Activated T-helper 17 cell treated with anti-CD3 and anti-CD28 coated beads, Interleukin-2, amount 50 U/mL, for 72 hours (primary cell): Measurements from ENCODE around the gene ERBB4. TPM values are rescaled to one million over a fixed set of nuclear protein-coding genes. Genes with fewer than 3 reads are reported as not detected.

Experiments used
- ATAC-seq: fragments of 150-1000 bp; cut with Tn5 transposase; replicated peaks from 2 replicates; pipeline ENCODE4 v1.10.0; 2021; ENCODE audit warnings: mild to moderate bottlenecking, moderate library complexity
- H3K27ac Mint-ChIP-seq: one replicate; pipeline ENCODE4 v1.8.0; 2022; ENCODE audit warnings: mixed read lengths
- H3K27me3 Mint-ChIP-seq: one replicate; pipeline ENCODE4 v1.8.0; 2022; ENCODE audit warnings: mixed read lengths
- H3K36me3 Mint-ChIP-seq: one replicate; pipeline ENCODE4 v1.8.0; 2022; ENCODE audit warnings: low read depth, mild to moderate bottlenecking, mixed read lengths
- H3K4me1 Mint-ChIP-seq: one replicate; pipeline ENCODE4 v1.8.0; 2022; ENCODE audit warnings: mixed read lengths
- H3K4me3 Mint-ChIP-seq: one replicate; pipeline ENCODE4 v1.8.0; 2022; ENCODE audit warnings: mild to moderate bottlenecking, mixed read lengths
- H3K9me3 Mint-ChIP-seq: one replicate; pipeline ENCODE4 v1.8.0; 2022; ENCODE audit warnings: mixed read lengths
- total RNA-seq, 2 donors: library from RNA; stranded (reverse); gene quantifications; one replicate each; pipeline ENCODE4 v1.2.3, GENCODE V29; 2022

ERBB4 gene
- total RNA-seq, 2 donors from 2014 or later = not detected

DNA sequence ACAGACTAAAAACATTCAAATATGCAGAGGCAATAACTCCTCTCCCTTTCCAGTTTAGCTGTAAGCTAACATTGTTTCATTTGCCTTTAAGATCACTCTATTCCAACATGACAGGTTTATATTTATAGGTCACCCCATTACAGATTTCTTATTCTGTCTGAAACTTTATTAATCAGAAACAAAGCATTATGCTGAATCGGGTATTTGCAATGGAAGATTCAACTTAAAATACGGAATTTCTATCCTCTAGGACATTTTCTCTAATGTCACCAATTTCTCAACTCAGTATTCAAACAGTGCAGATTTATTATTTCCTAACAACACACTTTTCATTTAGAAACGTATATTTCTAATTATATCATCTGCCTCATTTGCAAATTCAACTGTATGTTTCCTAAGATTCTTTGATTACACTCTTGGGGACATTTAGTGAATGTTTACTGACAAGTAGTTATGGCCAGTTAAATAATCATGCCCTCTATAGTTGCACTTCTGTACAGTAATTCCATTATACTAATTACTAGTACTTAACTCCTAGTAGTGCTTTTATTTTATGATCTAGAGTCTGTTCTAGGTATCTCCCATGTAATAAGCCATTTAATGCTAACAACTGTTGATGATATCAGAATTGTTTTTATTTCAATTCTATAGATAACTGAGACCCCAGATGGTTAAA, 358.1 kb downstream of the ERBB4 start:
- Mint-ChIP-seq H3K9me3 (no peaks in the 10 kb centered on the region), H3K27ac (no peak overlapping the region), H3K36me3 (no peaks in the 10 kb centered on the region), H3K27me3 (no peaks in the 10 kb centered on the region), H3K4me1 (no peaks in the 10 kb centered on the region), H3K4me3 (no peak overlapping the region)
- ATAC-seq = no peak

DNA sequence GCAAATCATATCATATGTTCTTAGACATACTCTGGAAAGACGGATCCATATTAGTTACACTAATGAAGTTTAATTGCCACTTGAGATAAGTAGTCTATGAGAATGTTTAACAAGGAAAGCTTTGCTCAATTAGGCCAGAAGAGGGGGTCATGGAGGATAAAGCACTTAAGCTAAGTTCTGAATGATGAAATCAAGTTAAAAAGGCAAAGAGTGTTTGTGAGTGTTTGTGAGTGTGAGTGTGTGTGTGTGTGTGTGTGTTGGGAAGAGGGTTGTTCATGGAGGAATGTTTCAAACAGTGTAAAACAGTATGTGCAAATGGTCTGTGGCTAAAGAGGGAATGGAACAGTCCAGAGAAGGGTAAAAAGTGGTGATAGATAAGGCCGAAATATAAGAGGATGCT, 360.9 kb downstream of the ERBB4 start:
- Mint-ChIP-seq H3K4me1 (no peaks in the 10 kb centered on the region), H3K27me3 (no peaks in the 10 kb centered on the region), H3K9me3 (no peaks in the 10 kb centered on the region), H3K4me3 (no peak overlapping the region), H3K36me3 (no peaks in the 10 kb centered on the region), H3K27ac (no peak overlapping the region)
- no peak for ATAC-seq

DNA sequence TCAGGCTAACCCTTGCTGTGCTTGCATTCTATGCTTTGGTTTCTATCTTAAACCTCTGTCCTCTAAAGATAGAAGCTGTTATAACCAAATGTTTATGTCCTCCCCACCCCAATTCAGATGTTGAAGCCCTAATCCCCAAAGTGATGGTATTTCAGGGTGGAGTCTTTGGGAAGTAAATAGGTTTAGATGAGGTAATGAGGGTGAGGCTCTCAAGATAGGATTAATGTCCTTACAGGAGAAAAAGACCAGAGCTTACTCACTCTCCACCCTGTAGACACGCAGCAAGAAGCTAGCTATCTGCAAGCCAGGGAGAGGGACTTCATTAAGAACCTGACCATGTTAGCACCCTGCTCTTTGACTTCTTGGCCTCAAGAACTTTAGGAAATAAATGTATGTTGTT, 362.5 kb downstream of the ERBB4 start:
- no peak for ATAC-seq
- H3K4me1 Mint-ChIP-seq = no peaks in the 10 kb centered on the region
- H3K27ac Mint-ChIP-seq = no peak overlapping the region
- no peaks in the 10 kb centered on the region for H3K36me3 Mint-ChIP-seq
- no peaks in the 10 kb centered on the region for H3K27me3 Mint-ChIP-seq
- peaks cover 5% of the 10 kb centered on the region for H3K9me3 Mint-ChIP-seq
- no peak overlapping the region for H3K4me3 Mint-ChIP-seq

DNA sequence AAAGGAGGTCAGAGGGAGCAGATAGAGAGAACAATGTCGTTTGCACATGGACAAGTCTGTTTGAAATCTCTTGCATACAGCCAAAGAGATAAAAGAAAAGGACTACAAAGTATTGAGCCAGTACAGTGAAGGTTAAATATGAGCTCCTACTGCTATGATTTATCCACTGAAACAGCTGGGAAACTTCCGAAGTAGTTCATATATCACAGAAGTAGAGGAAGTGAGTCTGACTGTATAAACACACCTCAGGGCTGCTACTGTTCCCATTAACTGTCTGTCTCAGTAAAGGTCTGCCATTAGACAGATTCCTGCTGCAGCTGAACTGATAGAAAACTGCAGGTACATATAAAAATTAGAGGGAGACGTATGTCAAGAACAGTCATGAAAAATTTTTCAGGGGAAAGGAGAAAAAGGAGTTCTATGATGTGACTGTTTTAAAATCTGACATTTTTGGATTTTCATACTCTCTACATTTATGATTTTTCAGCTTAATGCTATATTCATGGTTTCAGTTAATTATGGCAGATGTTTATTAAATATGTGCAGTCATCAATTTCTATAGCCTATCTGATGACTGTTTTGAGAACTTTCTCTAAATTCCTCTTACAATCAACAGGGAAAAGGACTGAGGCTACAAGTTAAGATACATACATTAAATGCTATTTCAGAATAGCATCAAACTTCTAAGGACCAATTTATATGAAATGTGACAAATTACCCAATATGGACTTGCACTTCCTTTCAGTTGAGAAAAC, 364.7 kb downstream of the ERBB4 start:
- no peak overlapping the region for H3K4me3 Mint-ChIP-seq
- ATAC-seq = no peak
- peaks cover 9% of the 10 kb centered on the region for H3K9me3 Mint-ChIP-seq
- no peaks in the 10 kb centered on the region for H3K4me1 Mint-ChIP-seq
- no peaks in the 10 kb centered on the region for H3K36me3 Mint-ChIP-seq
- no peaks in the 10 kb centered on the region for H3K27me3 Mint-ChIP-seq
- H3K27ac Mint-ChIP-seq = no peak overlapping the region

GRCh38 chr2:212173331-212173730, 365.3 kb downstream of the ERBB4 start:
- H3K36me3 Mint-ChIP-seq = no peaks in the 10 kb centered on the region
- no peak overlapping the region for H3K4me3 Mint-ChIP-seq
- H3K9me3 Mint-ChIP-seq = peaks cover 9% of the 10 kb centered on the region
- H3K27me3 Mint-ChIP-seq = no peaks in the 10 kb centered on the region
- no peak for ATAC-seq
- H3K4me1 Mint-ChIP-seq = no peaks in the 10 kb centered on the region
- no peak overlapping the region for H3K27ac Mint-ChIP-seq

GRCh38 chr2:212170382-212170781, 368.2 kb downstream of the ERBB4 start:
- no peak overlapping the region for H3K27ac Mint-ChIP-seq
- peaks cover 9% of the 10 kb centered on the region for H3K9me3 Mint-ChIP-seq
- no peaks in the 10 kb centered on the region for H3K4me1 Mint-ChIP-seq
- no peak for ATAC-seq
- no peaks in the 10 kb centered on the region for H3K36me3 Mint-ChIP-seq
- H3K4me3 Mint-ChIP-seq = no peak overlapping the region
- H3K27me3 Mint-ChIP-seq = no peaks in the 10 kb centered on the region

- no peaks in the 10 kb centered on the region for H3K27me3 Mint-ChIP-seq
- no peaks in the 10 kb centered on the region for H3K36me3 Mint-ChIP-seq
- H3K27ac Mint-ChIP-seq = no peak overlapping the region
- no peak overlapping the region for H3K4me3 Mint-ChIP-seq
- peaks cover 3% of the 10 kb centered on the region for H3K9me3 Mint-ChIP-seq
- ATAC-seq = no peak
- no peaks in the 10 kb centered on the region for H3K4me1 Mint-ChIP-seq
Measured at GRCh38 chr2:212158081-212158480, 380.5 kb downstream of the ERBB4 start.

DNA sequence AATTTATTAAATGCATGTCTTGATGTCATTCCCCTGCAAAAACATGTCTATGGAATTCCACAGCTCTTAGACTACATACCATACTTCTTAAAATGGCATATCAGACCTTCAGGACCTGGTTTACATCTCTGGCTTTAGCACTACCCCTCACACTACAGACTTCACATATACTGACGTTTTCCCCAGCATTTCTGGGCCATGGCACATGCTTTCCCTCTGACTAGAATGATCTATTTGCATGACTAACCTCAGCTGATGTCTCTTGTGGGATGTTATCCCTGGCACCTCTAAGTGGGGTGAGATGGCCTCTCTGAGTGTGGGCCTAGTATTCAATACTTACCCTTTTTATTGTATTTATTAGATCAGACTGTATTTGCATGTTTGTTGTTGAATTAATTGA, 381.6 kb downstream of the ERBB4 start:
- peaks cover 3% of the 10 kb centered on the region for H3K9me3 Mint-ChIP-seq
- H3K4me1 Mint-ChIP-seq = no peaks in the 10 kb centered on the region
- no peak overlapping the region for H3K4me3 Mint-ChIP-seq
- no peaks in the 10 kb centered on the region for H3K27me3 Mint-ChIP-seq
- no peaks in the 10 kb centered on the region for H3K36me3 Mint-ChIP-seq
- H3K27ac Mint-ChIP-seq = no peak overlapping the region
- no peak for ATAC-seq

DNA sequence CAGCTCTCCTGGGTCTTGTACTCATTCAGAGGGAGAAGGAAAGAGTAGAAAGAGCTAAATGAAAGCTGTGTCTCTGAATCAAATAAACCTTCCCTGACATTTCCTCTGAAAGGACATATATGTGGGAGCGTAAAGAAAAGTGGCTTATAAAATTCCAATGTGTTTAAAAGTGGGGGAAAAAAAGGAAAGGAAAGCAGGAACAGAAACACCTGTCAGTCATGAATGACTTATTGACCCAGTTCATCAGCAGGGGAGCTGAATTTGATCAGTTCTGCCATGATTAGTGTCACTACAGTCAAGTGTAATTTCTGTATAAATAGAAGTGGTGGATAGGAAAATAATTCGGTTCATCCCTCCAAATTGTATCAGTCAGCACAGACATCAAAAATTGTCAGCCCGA, 382.5 kb downstream of the ERBB4 start:
- no peak for ATAC-seq
- no peak overlapping the region for H3K27ac Mint-ChIP-seq
- H3K9me3 Mint-ChIP-seq = peaks cover 3% of the 10 kb centered on the region
- H3K4me1 Mint-ChIP-seq = no peaks in the 10 kb centered on the region
- no peaks in the 10 kb centered on the region for H3K36me3 Mint-ChIP-seq
- H3K27me3 Mint-ChIP-seq = no peaks in the 10 kb centered on the region
- no peak overlapping the region for H3K4me3 Mint-ChIP-seq

DNA sequence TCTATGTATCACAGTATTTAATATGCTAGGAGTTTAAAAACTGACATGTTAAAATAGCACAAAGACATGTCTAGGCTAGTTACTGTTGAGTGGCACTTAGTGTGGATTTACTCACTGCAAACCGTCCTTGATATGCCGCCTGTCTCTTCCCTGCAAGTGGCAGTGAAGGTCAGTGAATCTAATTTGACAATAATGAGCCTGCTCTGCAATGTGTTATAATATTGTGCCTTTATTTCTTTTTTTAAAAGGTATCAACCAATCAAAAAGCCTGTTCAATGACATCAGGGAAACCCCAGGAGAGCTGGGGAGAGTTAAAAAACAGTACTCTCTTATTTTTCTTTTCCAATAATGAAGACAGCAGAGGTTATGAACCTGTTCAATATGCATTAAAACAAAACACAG, 384.1 kb downstream of the ERBB4 start:
- peaks cover 3% of the 10 kb centered on the region for H3K9me3 Mint-ChIP-seq
- no peak for ATAC-seq
- no peaks in the 10 kb centered on the region for H3K27me3 Mint-ChIP-seq
- H3K27ac Mint-ChIP-seq = no peak overlapping the region
- no peak overlapping the region for H3K4me3 Mint-ChIP-seq
- no peaks in the 10 kb centered on the region for H3K36me3 Mint-ChIP-seq
- H3K4me1 Mint-ChIP-seq = no peaks in the 10 kb centered on the region

- Mint-ChIP-seq H3K27ac (no peak overlapping the region), H3K27me3 (no peaks in the 10 kb centered on the region), H3K4me1 (no peaks in the 10 kb centered on the region), H3K36me3 (no peaks in the 10 kb centered on the region), H3K9me3 (peaks cover 3% of the 10 kb centered on the region), H3K4me3 (no peak overlapping the region)
- no peak for ATAC-seq
Measured at GRCh38 chr2:212153923-212154322, 384.7 kb downstream of the ERBB4 start.

DNA sequence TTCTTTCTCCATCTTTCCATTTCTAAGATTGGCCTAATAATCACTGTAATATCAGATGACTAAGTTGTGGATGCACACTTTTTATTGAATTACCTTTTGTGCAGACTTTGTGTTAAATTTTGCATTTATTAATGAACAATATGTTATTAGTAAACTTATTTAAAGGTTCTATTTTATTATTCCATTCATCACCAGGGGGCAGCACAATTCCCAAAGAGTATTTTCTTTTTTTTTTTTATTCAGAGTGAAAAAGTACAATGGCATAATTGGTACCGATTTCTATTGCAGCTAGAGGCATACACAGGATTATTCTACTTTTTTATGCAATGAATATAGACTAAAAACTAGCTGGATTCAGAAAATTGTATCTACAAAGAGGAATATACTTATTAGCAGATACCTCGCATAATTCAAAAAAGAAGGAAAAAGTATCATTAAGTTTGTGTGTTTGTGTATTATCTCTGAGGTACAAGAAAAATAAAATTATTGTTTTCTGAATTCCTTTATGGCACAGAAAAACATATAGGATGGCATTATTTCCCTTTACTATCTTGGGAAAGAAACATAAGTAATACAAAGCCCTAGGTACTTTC, 390.6 kb downstream of the ERBB4 start:
- no peaks in the 10 kb centered on the region for H3K27me3 Mint-ChIP-seq
- H3K9me3 Mint-ChIP-seq = peaks cover 7% of the 10 kb centered on the region
- H3K4me1 Mint-ChIP-seq = no peaks in the 10 kb centered on the region
- no peak for ATAC-seq
- no peaks in the 10 kb centered on the region for H3K36me3 Mint-ChIP-seq
- H3K27ac Mint-ChIP-seq = no peak overlapping the region
- H3K4me3 Mint-ChIP-seq = no peak overlapping the region

- H3K4me3 Mint-ChIP-seq = no peak overlapping the region
- H3K36me3 Mint-ChIP-seq = no peaks in the 10 kb centered on the region
- no peaks in the 10 kb centered on the region for H3K27me3 Mint-ChIP-seq
- no peaks in the 10 kb centered on the region for H3K4me1 Mint-ChIP-seq
- no peak overlapping the region for H3K27ac Mint-ChIP-seq
- H3K9me3 Mint-ChIP-seq = peaks cover 7% of the 10 kb centered on the region
- no peak for ATAC-seq
Measured at GRCh38 chr2:212146416-212146815, 392.2 kb downstream of the ERBB4 start.

DNA sequence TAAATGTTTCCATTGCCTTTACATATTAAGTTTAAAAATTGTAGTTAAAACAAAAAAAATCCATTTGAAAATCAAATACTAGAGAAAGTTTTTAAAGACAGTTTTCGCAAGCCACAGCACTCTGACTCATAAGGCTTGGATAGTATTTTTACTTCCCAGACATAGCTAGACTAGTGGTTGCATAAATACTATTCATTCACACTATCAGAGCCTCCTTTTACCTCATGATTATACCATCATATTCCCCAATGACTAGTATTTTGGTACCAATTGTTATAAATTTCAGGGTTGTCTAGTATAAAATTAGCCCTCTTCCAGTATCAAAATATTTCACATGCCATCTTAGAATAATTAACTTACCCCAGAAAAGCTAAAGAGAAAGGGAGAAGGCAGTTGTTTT, 393.5 kb downstream of the ERBB4 start:
- ATAC-seq = no peak
- H3K36me3 Mint-ChIP-seq = no peaks in the 10 kb centered on the region
- H3K27me3 Mint-ChIP-seq = no peaks in the 10 kb centered on the region
- no peak overlapping the region for H3K4me3 Mint-ChIP-seq
- H3K9me3 Mint-ChIP-seq = peaks cover 7% of the 10 kb centered on the region
- H3K4me1 Mint-ChIP-seq = no peaks in the 10 kb centered on the region
- H3K27ac Mint-ChIP-seq = no peak overlapping the region

DNA sequence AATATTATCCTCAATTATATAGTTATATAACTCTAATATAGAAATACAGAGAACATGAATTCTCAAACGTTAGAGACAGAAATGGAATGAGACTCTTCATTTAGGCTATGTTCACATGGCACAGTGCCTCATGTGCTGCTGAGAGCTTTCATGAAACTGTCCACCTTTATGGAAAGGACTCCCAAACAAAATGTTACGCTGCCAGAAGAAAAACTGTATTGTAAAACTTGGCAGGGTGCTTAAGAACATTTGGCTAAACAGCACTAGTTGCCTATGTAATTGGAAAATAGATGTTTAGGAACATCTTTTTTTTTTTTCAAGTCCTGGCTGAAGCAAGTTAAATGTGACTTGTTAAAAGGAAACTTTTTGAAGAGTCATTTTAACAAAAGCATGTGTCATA, 396.0 kb downstream of the ERBB4 start:
- Mint-ChIP-seq H3K9me3 (peaks cover 10% of the 10 kb centered on the region), H3K27me3 (no peaks in the 10 kb centered on the region), H3K4me1 (no peaks in the 10 kb centered on the region), H3K36me3 (no peaks in the 10 kb centered on the region), H3K4me3 (no peak overlapping the region), H3K27ac (no peak overlapping the region)
- ATAC-seq = no peak
